GM20000 (cell line): ENCODE measurements around the gene SYN1.
"Not testable (repeated sequence)": the region's sequence is repeated elsewhere in the genome, so short reads cannot be mapped to it uniquely, and the experiment has no call there.

Experiments
- DNase-seq: peaks from one replicate; pipeline ENCODE4 v3.0.0; 2012; ENCODE audit warnings: low spot score
- TF ChIP-seq, protein P1 (sequence below): IDR thresholded peaks from 2 replicates; pipeline ENCODE4 v1.5.1; 2012; ENCODE audit warnings: mild to moderate bottlenecking, control low read depth; ENCODE audit errors: extremely low read depth, missing control alignments

The SYN1 gene

GRCh38 chrX:47611489-47611888 lies 8.2 kb downstream of the SYN1 start:
- TF ChIP-seq, protein P1, sequence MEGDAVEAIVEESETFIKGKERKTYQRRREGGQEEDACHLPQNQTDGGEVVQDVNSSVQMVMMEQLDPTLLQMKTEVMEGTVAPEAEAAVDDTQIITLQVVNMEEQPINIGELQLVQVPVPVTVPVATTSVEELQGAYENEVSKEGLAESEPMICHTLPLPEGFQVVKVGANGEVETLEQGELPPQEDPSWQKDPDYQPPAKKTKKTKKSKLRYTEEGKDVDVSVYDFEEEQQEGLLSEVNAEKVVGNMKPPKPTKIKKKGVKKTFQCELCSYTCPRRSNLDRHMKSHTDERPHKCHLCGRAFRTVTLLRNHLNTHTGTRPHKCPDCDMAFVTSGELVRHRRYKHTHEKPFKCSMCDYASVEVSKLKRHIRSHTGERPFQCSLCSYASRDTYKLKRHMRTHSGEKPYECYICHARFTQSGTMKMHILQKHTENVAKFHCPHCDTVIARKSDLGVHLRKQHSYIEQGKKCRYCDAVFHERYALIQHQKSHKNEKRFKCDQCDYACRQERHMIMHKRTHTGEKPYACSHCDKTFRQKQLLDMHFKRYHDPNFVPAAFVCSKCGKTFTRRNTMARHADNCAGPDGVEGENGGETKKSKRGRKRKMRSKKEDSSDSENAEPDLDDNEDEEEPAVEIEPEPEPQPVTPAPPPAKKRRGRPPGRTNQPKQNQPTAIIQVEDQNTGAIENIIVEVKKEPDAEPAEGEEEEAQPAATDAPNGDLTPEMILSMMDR: no peak
- no peak for DNase-seq

GRCh38 chrX:47610511-47610910 lies 9.1 kb downstream of the SYN1 start:
- no peak for DNase-seq
- TF ChIP-seq, protein P1: no peak

DNA sequence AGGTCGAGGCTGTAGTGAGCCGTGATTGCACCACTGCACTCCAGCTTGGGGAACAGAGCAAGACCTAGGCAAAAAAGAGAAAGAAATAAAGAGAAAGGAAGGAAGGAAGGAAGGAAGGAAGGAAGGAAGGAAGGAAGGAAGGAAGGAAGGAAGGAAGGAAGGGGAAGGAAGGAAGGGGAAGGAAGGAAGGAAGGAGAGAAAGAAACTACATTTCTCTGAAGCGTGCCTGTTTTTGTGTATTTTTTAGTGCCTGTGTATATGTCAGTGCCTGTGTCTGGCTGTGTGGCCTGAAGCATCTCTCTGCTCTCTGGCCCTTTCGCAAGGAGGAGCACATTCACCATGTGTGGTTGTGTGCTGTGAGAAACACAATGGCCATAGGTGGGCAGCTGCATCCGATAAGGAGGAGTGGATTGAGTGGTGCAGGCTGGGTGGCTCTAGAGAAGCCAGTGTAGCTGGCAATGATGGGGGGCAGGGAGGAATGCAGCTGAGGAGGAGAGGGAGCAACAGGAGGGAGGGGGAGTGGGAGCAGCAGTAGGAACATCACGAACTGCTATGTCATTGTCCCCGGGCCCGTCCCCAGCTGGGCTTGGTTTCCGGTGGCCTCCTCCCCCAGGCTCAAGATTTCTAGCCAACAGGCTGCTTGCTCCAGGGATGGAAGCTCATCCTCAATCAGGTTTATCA lies 11.4 kb downstream of the SYN1 start:
- DNase-seq: no peak
- TF ChIP-seq, protein P1: no peak

DNA sequence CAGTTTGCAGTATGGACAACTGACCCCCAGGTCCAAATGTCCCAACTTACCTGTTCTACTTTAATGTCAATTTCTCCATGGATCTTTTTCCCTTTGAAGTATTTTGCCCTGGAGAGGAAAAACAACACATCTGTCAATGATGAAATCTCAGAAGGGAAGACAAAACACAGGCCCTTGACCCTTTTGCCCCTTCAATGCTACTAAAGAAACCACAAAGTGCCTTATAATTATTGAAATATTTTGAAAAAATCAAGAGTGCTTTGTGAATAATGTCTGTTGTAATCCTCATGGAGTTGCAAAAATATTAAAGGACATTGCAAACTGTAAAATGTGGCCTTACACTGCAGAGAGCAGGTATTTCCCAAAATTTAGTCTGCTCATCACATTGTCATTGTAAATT lies 12.6 kb downstream of the SYN1 start:
- TF ChIP-seq, protein P1: no peak
- no peak for DNase-seq

DNA sequence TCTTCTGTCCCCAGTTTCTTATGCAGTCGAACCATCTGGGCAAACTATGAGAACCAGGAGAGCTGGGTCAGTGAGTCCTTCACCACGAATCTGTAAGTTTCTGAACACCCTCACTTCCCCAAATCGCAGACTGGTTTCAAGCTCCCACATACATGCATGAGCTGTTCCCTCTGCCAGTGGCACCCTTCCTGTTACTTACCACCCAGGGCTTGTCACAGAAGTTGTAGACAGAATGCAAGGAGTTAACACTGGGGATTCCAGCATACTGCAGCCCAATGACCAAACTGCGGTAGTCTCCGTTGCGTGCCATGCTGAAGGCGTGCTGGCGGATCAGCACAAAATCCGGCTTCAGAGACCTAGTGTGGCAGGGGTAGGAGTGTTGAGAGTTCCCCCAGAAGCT lies 14.6 kb downstream of the SYN1 start:
- TF ChIP-seq, protein P1: no peak
- DNase-seq: no peak

DNA sequence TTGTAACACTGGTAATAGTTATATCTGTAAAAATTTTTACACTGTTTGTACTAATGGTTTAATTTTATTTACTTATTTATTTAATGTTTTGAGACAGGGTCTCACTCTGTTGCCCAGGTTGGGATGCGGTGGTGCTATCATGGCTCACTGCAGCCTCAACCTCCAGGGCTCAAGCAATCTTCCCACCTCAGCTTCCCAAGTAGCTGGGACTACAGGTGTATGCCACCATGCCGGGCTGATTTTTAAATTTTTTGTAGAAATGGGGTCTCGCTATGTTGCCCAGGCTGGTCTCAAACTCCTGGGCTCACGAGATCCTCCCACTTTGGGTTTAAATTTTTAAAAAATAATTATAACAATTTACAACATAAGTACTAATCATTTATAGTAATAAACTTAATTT lies 16.5 kb downstream of the SYN1 start:
- not testable (repeated sequence) for DNase-seq

GRCh38 chrX:47597222-47597621 lies 22.4 kb downstream of the SYN1 start:
- DNase-seq: no peak
- TF ChIP-seq, protein P1: no peak

DNA sequence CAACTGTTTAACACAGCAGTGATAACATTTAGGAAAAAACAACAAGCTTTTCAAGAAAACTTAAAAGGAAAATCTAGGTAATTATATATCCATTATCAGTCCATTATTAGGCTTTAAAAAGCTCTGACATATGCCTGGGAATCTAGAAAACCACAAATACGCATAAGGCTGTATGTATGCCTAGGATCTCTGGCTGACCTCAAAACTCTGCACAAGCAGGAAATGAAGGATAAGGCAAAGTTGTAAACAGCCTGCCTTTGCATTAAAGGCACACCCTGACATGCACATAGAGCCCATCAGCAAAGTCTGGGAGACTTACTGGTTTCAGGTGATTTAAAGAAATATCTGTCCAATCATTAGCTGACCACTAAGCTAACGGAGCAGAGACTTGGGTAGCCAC lies 23.4 kb downstream of the SYN1 start:
- no peak for DNase-seq
- TF ChIP-seq, protein P1: no peak
